MM.1S (cell line): ENCODE measurements around the gene LRIT1.

Experiments
- EZH2 ChIP-seq: fragments of 300-600 bp; sonication (generic); optimal IDR thresholded peaks from 2 replicates; pipeline ENCODE3; 2017; ENCODE audit warnings: low read depth, mild to moderate bottlenecking, antibody characterized with exemption, low read length, mixed read lengths
- EZH2phosphoT487 ChIP-seq: fragments of 300-600 bp; sonication (generic); IDR thresholded peaks from 2 replicates; pipeline ENCODE4 v1.6.1; 2018; ENCODE audit warnings: antibody characterized with exemption, low read length
- TF ChIP-seq, protein P1 (sequence below): fragments of 300-600 bp; sonication (generic); IDR thresholded peaks from 2 replicates; pipeline ENCODE4 v1.5.1; 2016; ENCODE audit warnings: antibody characterized with exemption, low read length, mixed read lengths

DNA sequence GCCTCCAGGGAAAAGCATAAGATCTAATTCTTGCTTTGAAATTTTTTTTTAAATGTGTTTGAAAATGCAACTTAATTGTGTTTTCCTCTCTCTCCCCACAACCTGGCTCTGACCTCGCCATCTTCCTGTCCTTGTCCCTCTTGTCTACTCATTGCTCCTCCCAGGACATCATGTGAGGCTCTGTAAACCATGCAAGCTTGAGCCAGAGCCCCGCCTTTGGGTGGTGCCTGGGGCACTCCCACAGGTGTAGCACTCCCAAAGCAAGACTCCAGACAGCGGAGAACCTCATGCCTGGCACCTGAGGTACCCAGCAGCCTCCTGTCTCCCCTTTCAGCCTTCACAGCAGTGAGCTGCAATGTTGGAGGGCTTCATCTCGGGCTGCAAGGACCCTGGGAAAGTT, 56.8 kb downstream of the LRIT1 start:
- TF ChIP-seq, protein P1, sequence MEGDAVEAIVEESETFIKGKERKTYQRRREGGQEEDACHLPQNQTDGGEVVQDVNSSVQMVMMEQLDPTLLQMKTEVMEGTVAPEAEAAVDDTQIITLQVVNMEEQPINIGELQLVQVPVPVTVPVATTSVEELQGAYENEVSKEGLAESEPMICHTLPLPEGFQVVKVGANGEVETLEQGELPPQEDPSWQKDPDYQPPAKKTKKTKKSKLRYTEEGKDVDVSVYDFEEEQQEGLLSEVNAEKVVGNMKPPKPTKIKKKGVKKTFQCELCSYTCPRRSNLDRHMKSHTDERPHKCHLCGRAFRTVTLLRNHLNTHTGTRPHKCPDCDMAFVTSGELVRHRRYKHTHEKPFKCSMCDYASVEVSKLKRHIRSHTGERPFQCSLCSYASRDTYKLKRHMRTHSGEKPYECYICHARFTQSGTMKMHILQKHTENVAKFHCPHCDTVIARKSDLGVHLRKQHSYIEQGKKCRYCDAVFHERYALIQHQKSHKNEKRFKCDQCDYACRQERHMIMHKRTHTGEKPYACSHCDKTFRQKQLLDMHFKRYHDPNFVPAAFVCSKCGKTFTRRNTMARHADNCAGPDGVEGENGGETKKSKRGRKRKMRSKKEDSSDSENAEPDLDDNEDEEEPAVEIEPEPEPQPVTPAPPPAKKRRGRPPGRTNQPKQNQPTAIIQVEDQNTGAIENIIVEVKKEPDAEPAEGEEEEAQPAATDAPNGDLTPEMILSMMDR: no peak
- no peak for TF ChIP-seq EZH2phosphoT487
- no peak for TF ChIP-seq EZH2
